NOMO-1 treated with DMSO at 0.1 percent for 48 hours (cell line): ENCODE measurements around the gene TIPARP.
"Not testable (repeated sequence)": the region's sequence is repeated elsewhere in the genome, so short reads cannot be mapped to it uniquely, and the experiment has no call there.

Source experiments
- DNase-seq: peaks from one replicate; lab custom pipeline; 2025; ENCODE audit not compliant: unreplicated experiment; lab: John Stamatoyannopoulos, UW

TIPARP gene

DNA sequence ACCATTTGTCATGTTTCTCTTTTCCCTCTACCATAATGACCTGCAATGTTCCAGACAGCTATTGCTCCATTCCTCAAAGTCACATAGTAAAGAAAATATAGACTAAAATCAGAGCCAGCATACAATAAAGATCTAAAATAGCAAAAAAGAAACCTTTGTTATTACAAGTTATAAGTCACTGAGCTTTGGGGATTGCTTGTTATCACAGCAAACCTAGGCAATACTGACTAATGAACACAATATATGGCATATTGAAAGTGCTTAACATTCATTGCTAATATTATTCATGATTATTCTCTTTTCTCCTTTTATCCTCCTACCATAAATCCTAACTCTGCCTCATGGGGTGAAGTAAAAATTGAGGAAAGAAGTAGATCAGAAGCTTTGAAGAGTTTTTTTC, 27.4 kb upstream of the TIPARP start:
- no peak for DNase-seq

DNA sequence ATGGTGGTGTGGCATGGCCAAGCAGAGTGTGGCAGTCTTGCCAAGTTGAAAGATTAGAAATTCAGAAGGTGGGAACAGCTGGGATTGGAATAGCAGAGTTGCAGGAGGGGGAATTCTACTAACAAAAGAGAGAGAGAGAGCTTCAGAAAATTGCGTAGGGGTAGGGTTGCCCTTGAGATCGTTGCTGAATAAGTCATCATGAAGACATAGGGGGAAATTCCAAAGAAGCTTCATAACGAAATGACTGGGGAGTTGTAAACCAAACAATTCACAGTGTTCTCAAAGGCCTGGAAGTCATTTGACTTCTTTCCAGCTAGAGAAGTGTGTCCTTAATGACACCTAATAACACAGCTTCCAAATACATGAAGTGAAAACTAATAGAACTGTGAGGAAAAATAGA, 26.3 kb upstream of the TIPARP start:
- no peak for DNase-seq

DNA sequence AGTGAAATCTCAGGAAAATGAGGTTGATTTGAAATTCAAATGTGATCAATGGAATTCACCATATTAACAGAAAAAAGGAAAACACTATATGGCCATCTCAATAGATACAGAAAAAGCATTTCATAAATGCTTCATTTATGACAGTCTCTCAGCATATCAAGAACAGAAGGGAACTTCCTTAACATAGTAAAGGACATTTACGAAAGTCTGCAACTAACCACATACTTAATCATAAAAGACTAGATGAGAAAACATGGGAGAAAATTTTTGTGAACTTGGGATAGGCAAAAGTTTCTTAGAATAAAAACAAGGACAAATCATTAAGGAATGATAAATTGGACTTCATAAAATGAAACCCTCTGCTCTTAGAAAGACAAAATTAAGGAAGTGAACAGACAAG, 24.7 kb upstream of the TIPARP start:
- DNase-seq = peak; percentile 84

DNA sequence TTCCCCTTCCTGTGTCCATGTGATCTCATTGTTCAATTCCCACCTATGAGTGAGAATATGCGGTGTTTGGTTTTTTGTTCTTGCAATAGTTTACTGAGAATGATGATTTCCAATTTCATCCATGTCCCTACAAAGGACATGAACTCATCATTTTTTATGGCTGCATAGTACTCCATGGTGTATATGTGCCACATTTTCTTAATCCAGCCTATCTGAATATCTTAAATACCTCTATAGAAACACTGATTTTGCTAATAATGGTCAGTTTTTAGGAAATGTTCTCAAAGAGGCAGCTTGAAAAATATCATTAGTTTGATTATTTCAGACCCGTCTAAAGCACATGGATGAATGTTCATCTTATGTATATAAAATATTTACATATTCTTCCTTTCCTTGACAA, 21.7 kb upstream of the TIPARP start:
- not testable (repeated sequence) for DNase-seq

DNA sequence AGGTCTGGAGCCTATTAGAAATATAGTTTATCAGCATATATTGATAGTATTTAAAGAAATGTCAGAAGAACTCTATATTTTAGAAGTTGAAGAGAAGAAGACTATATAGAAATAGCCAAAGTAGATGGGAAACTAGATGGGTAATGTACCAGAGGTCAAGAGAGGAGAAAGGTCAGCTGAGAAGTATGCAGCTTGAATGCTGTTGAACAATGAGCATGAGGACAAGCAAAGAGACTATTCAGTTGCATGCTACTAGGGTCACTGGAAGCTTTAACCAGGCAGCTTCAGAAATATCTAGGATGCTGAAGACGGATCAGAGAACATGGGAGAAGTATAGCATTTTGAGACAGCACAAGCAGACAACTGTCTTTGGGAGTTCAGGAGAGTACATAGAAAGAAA, 19.6 kb upstream of the TIPARP start:
- no peak for DNase-seq

DNA sequence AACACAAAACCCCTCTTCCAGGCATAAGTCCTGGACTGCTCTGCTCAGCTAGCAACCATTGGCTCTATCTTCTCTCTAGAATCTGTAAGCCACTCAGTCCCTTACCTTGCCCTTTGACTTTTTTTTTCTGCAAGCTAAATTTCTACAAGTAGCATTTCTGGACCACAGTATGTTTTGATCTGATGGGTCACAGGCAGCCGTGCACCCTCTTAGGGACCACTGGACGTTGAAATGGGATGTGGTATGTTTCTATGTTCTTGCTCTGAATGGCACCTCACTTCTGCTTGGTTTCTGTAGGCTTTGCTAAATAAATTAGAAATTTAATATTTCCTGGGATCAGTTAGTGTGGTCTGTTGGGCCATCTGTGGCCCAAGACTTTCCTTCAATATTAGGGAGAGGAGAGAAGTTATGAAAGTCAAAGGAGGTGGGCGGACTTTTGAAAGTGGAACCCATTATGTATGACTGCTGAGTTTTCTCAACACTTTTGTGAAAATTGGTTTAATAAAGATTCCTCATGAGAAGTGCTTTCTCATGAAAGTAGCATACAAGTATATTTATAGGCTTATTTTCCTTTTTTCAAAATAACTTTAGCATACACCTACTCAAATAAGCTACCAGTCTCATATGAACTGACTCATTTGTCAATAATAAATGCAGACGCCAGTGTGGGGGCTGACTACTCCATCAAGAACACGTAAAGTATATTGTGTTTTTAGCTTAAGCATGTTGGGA, 18.4 kb upstream of the TIPARP start:
- DNase-seq = no peak

DNA sequence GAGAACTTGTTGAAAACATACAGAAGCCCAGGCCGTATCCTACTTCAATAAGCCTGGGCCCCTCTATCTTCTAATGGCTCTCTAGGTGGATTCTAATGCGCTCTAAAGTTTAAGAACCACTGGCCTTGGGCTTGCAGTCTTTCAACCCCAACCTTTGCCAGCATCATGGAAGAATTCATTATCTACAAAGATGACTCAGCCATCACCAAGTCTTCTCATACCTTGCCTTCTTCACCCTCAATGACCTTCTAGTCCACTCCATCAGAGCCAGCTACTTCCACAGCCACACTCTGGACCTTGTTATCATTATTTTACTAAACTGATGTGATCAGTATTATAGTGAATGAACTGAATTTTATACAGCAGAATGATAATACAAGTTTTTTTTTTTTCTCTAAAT, 16.9 kb upstream of the TIPARP start:
- DNase-seq = no peak

DNA sequence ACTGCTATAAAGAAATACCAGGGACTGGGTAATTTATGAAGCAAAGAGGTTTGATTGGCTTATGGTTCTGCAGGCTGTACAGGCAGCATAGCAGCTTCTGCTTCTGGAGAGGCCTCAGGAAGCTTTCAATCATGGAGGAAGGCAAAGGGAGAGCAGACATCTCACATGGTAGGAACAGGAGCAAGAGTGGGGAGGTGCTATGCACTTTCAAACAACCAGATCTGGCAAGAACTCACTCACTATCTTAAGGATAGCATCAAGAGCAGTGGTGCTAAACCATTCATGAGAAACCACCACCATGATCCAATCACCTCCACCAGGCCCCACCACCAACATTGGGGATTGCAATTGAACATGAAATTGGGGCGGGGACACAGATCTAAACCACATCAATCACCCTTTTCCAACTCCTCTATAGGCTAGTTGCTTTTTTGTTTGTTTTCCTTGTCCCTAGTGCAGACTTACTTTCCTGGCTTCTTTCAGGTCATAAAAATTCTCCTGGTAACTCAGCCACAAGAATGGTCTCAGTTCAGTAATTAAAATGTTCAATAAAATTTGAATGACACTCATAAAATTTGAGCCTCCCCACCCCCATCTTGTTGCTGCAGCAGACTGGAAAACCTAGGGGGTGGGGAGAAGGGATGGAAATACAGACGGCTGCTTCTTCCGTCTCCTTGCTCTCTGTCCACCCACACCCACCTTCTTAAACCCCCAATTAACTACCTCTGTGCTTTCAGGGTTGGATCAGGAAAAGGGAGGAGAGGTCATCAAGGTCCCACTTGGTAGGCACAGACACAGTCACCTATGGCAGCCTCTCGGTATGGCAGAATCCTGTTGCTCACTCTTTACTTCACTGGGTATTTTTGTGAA, 16.3 kb upstream of the TIPARP start:
- DNase-seq = no peak

DNA sequence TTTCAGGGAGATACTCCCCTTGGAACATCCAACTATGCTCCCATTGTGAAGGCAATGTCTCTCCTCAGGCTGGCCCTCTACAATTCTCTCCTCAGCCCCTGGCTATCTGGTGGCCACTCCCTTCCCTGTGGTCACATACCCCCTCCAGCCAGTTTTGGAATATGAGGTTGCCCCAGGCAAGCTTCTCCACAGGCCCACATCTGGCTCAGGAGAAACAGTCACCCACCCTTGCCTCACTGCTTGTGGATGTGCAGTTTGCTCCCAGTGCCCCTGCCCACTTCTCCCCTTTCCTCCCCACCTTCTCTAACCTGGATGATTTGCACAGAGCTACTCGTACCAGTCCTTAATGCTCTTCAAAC, 15.7 kb upstream of the TIPARP start:
- DNase-seq = no peak

DNA sequence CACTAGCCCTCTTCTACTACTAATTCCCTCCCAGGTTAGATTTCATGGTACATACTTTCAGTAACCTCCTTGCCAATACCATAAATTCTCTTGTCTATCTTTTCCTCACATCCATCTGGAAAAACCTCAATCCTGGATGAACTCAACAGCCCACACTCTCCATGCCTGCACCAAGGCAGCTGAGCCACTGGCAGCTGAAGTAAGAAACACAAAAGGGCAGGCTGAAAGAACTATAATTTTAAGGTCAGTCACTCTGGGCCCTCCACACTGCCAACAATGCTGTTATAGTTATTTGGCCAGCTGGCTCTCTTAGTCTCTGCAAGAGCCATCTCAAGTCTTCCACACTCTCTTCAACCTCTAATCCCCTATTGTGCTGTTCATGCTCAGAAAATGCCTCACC, 15.1 kb upstream of the TIPARP start:
- no peak for DNase-seq

DNA sequence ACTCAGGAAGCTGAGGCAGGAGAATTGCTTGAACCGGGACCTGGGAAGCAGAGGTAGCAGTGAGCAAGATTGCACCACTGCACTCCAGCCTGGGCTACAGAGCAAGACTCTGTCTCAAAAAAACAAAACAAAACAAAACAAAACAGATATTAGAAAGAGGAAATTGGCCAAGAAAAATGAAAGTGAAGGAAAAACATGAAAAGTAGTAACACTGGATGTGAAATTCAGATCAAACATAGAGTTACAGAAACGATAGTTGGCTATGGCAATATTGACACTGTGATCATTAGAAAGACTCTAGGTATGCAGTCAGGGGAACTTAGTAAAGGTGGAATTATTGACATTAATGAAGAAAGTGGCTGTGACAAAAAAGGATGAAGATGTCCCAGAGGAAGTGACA, 13.2 kb upstream of the TIPARP start:
- DNase-seq = peak; percentile 79

DNA sequence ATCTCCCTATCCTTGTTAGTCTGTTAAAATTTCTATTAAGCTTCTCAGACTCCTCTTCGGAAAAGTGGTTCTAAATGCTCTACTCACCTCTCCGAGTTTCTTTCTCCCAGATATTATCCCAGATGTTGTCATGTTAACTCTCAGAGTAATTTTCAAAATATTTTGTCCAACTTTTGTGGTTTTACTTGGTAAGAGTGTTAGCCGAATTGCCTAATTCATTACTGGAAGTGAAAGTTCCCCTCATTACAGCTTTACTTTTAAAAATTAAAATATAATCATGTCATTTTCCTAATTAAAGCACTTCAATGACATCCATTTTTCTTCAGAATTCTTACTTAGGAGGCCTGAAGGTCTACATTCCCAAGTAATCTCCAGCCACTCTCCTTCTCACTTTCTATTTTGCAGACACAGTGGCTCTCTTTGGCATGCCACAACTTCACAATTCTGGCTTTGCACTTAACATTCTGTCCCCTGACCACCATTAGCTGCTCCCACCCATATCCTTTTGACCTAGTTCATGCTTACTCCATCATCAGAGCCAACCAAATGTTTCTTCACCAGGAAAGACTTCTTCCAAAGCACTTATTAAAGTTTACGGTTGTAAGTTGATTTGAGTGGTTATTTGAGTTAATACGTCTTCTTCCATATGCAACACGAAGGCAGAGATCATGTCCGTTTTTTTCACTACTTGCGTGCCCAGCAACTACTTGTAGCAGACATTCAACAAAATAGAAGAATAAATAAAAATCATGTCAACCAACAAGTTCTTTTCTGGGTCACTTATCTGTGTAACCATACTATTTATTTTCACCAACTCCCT, 10.2 kb upstream of the TIPARP start:
- DNase-seq = peak; percentile 79

DNA sequence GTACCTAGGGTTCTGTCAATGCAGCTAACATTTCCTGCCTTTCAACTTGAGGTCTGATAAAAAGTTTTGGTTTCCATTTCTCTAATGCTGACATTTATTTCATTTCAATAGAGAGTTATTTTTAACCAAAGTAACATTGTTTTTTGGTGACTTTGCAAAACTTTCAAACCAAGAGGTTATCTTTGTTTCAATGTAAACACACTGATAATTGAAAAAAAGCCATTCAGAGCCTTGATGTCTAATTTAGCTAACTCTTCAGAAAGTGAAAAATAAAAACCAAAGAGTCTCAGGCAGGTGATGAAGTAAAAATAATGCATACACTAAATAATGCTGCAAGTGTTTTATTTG, 9.6 kb upstream of the TIPARP start:
- DNase-seq = no peak

DNA sequence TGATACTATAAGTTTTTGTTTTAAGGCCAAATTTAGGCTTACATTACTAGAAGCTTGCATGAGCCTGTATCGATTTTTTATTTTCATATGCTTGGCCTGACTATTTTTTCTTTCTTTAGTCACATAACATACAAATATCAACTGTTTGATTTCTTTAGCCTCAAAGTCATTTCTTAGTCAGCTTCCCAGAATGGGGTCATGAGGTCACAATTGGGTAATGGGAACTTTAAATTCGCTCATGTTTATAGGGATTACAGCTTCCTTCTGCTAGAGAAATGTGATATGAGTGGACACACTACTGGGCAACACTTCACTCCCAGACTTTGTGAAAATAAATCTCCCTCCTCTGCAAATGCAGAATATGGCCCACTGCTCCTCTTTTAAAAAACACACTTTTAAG, 9.1 kb upstream of the TIPARP start:
- no peak for DNase-seq

DNA sequence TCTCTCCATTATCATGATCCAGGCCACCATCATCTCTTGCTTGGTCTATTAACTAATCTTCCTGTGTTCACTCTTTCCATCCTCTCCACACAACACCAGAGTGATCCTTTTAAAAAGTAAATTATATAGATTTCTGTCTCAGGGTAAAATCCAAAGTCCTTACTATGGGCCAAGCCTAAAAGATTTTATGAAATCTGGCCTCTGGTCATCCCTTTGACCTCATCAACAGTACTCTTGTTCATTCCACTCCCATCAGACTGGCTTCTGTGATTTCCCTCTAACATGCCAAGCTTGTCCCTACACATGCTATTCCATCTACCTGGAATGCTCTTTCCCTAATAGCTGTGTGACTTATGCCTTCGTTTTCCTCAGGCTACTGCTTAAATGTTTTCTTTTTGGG, 8.3 kb upstream of the TIPARP start:
- no peak for DNase-seq

DNA sequence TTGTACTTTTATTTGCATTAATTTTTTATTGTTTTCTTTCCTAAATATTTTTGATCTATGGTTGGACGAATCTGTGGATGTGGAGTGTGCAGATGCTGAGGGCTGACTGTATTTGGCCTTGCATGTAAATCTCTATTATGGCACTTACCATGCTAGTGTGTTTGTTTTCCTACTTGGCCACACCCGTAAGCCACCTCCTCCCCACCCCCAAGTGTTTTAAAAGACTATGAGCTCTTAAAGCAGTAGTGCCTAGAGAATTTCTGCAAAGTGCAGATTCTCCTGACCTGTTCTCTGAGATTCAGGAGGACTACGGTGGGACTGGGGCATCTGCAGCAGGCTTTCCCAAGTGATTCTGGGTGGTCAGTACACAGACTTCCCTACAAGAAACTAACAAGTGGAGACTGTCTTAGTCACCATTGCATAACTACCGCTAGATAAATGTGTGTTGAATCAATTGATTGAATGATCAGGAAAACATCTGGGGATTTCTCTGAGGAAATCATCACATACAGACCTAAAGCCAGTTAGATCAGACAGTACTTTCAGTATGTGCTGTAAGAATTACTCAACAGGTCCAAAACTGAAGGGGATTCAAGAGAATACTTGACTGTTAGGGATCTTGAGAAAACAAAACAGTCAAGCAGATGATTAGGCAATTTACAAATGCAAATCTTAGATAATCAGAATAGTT, 6.2 kb upstream of the TIPARP start:
- peak; percentile 49 for DNase-seq

DNA sequence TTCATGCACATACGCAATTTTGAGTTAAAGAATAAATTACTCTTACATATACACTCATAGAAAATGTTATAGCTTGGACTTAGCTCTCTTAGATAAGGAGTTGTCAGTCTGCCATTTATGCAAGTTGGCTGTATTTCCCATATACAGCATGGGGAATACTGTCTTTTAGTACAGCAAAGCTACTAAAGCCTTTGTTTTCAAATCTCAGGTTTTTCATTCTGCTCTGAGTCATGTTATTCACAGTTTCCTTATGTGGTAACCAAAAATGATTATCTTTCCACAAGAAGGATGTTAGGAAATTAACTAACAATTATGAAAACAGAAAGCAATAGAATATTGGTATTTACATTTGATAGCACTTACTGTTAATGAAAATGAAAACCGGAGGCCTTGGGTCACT, 4.3 kb upstream of the TIPARP start:
- DNase-seq = peak; percentile 36

DNA sequence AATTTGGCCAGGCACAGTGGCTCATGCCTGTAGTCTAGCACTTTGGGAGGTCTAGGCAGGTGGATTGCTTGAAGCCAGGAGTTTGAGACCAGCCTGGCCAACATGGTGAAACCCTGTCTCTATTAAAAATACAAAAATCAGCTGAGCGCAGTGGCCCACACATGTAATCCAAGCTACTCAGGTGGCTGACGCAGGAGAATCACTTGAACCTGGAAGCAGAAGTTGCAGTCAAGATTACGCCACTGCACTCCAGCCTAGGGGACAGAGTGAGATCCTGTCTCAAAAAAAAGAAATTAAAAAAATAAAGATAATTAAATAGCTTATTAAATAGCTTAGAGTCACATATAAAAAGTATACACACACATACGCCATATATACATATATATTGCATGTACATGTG, 3.7 kb upstream of the TIPARP start:
- DNase-seq = peak; percentile 21

DNA sequence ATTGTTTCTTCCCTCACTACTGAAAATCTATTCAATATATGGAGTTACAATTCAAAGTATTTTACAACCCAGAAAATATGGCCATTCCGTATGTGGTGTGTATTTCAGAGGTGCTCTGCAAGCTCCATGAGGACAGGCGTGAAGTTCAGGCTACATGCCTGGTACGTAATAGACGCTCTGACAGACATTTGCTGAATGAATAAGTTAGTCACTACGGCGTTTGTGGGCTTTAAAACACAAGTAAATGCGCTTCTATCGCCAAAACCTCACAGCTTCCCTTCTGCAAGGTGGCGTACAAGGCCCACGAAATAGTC, 701 bp upstream of the TIPARP start:
- no peak for DNase-seq

DNA sequence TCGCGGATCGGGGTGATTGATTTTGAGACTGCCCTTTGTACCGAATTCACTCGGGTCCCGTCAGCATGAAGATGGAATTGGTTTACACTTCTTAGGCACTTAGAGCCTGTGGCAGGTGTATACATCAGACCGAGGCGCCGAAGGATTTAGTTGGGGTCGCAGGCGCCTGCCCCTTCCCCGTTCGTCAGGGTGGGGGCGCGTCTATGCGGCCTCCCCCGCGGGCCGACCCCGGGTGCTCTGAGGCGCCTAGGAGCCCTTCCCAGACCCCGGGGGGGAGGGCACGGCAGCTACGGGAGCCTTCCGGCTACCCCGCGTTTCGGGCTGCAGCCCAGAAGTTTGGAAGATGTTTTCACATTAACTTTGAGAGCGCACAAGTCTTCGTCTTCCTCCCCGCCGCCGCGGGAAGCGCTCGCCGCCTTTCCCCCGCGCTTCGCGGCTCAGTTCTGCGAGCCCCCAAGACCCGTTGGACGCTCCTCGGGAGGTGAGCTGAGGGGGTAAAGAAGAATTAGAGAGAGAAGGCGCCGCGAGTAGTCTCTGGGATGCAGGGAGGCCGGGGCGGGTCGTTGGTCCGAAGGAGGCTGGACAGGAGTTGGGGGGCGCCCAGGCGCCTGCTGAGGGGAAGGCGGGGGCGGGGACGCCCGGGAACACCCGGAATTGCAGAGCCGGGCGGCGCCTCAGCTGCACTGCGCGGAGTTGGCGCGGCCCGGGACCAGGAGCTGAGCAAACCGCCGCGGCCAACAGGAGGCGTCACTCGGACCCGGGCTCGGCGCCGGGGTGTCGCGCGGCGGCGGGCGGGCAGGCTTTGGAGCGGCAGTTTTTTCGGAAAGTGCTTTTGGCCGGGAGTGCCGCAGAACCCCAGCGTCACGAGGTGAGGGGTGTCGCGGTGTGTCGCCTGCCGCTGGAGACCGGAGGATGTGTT, 780 bp downstream of the TIPARP start:
- DNase-seq = peak; percentile 48
